A549 (cell line): ENCODE data around the gene MSN. TPM values are rescaled to one million over a fixed set of nuclear protein-coding genes. Genes with fewer than 3 reads are reported as not detected.

Experiments used
- ATAC-seq, 2 experiments: fragments of 200-7000 bp in 1 of 2; fragments of >200 bp in 1 of 2; cut with Nextera tagmentation in 1 of 2; cut with Tn5 transposase in 1 of 2; 3 replicates each; pipeline versions ENCODE4 v1.8.0 to v1.9.1; 2018 to 2020; ENCODE audit warnings: mild to moderate bottlenecking in 1 of 2, moderate library complexity in 1 of 2
- CTCF ChIA-PET: fragments of 300-600 bp; sonication (Branson Sonifier 250); formaldehyde crosslinking; extraction: SDS; loops from one replicate; lab custom pipeline; 2021; ENCODE audit warnings: antibody characterized with exemption, inconsistent platforms; lab: Yijun Ruan, JAX
- POLR2A ChIA-PET: fragments of 350-600 bp; formaldehyde crosslinking; extraction: SDS; loops from one replicate; lab custom pipeline; 2021; ENCODE audit warnings: antibody characterized with exemption, inconsistent platforms; lab: Yijun Ruan, JAX
- DNase-seq, 2 experiments: peaks; one replicate each; pipeline versions ENCODE4 v3.0.0 to v3.0.0-alpha.2; 2011 to 2016; ENCODE audit warnings: low read depth in 1 of 2, low spot score in 1 of 2
- FAIRE-seq: peaks from 2 replicates; lab custom pipeline; 2011; peaks lifted over from hg19 to GRCh38; lab: Jason Lieb, UNC
- H3K27ac ChIP-seq, 2 experiments: fragments of >200 bp; sonication (Bioruptor Twin); formaldehyde crosslinking; 3 replicates each; pipeline ENCODE4 v1.5.1; 2016 to 2017
- H3K4me1 ChIP-seq: fragments of >200 bp; sonication (Bioruptor Twin); formaldehyde crosslinking; 3 replicates; pipeline ENCODE4 v1.6.1; 2016
- H3K4me2 ChIP-seq: fragments of >200 bp; sonication (Bioruptor Twin); formaldehyde crosslinking; 3 replicates; pipeline ENCODE4 v1.6.1; 2016
- H3K4me3 ChIP-seq: fragments of >200 bp; sonication (Bioruptor Twin); formaldehyde crosslinking; 3 replicates; pipeline ENCODE4 v1.5.1; 2016
- H3K9me3 ChIP-seq: fragments of >200 bp; sonication (Bioruptor Twin); formaldehyde crosslinking; 3 replicates; pipeline ENCODE4 v1.6.1; 2016
- CEBPB ChIP-seq, 2 experiments: fragments of >200 bp in 1 of 2; sonication (Bioruptor Twin) in 1 of 2; formaldehyde crosslinking in 1 of 2; IDR thresholded peaks; 2 replicates each; pipeline ENCODE4 v1.6.1; 2012 to 2016
- CHD2 ChIP-seq: fragments of 150-350 bp; IDR thresholded peaks from 2 replicates; pipeline ENCODE4 v1.6.1; 2014; ENCODE audit warnings: low read length; ENCODE audit not compliant: partially characterized antibody
- FOSL2 ChIP-seq, 2 experiments: fragments of 450-650 bp in 1 of 2; fragments of >200 bp in 1 of 2; sonication (Bioruptor Twin) in 1 of 2; formaldehyde crosslinking; IDR thresholded peaks; 2 replicates each; pipeline versions ENCODE4 v1.5.0 to v1.6.1; 2016 to 2020; ENCODE audit warnings: mild to moderate bottlenecking in 1 of 2, moderate library complexity in 1 of 2
- GATA3 ChIP-seq: IDR thresholded peaks from 2 replicates; pipeline ENCODE4 v1.6.1; 2012; ENCODE audit warnings: borderline replicate concordance
- HEYL ChIP-seq: fragments of 250-450 bp; sonication (Bioruptor Pico); IDR thresholded peaks from 2 replicates; pipeline ENCODE4 v1.8.0; 2021; ENCODE audit warnings: mild to moderate bottlenecking, moderate library complexity
- JUN ChIP-seq, 2 experiments: fragments of >200 bp; sonication (Bioruptor Twin); formaldehyde crosslinking; IDR thresholded peaks; 2 replicates in 1 of 2; 3 replicates in 1 of 2; pipeline ENCODE4 v1.6.1; 2016 to 2017
- KDM1A ChIP-seq: fragments of 200-600 bp; sonication (generic); IDR thresholded peaks from 2 replicates; pipeline ENCODE4 v1.6.1; 2016; ENCODE audit warnings: low read depth, mild to moderate bottlenecking
- MAZ ChIP-seq: fragments of 150-350 bp; IDR thresholded peaks from 2 replicates; pipeline ENCODE4 v1.6.1; 2014; ENCODE audit warnings: antibody characterized with exemption, low read depth, low read length, borderline replicate concordance
- NR3C1 ChIP-seq: fragments of >200 bp; sonication (Bioruptor Twin); formaldehyde crosslinking; IDR thresholded peaks from 3 replicates; pipeline ENCODE4 v1.6.1; 2017
- PHF8 ChIP-seq: fragments of 200-600 bp; sonication (generic); IDR thresholded peaks from 2 replicates; pipeline ENCODE4 v1.6.1; 2016; ENCODE audit warnings: low read depth, mild to moderate bottlenecking, antibody characterized with exemption, moderate library complexity, borderline replicate concordance
- RAD21 ChIP-seq, 2 experiments: fragments of >200 bp in 1 of 2; sonication (Bioruptor Twin) in 1 of 2; formaldehyde crosslinking in 1 of 2; IDR thresholded peaks in 1 of 2; conservative IDR thresholded peaks in 1 of 2; 2 replicates in 1 of 2; 3 replicates in 1 of 2; pipeline ENCODE4 v1.6.1; 2012 to 2018; ENCODE audit warnings: inconsistent platforms in 1 of 2
- RNF2 ChIP-seq: fragments of 200-600 bp; sonication (generic); IDR thresholded peaks from 2 replicates; pipeline ENCODE4 v1.6.1; 2016; ENCODE audit warnings: low read depth, mild to moderate bottlenecking, antibody characterized with exemption, moderate library complexity, borderline replicate concordance
- ZNF302 ChIP-seq: fragments of 250-450 bp; sonication (Bioruptor Pico); IDR thresholded peaks from 2 replicates; pipeline ENCODE4 v1.9.0; 2021; ENCODE audit warnings: inconsistent platforms, mild to moderate bottlenecking, moderate library complexity
- WGBS: methylation state at CpG from one replicate; pipeline ENCODE4 v1.1.6; 2017; ENCODE audit errors: missing lambda C conversion rate; 5-methylcytosine and 5-hydroxymethylcytosine counted together
- polyA plus RNA-seq, 4 experiments: library from polyadenylated mRNA; depleted of rRNA in 3 of 4; stranded (reverse); fragments of >200 nt; fragmentation: RNase III in 1 of 4; extraction: RNeasy Plus Mini Kit Qiagen cat#74134 plus additional on column Dnase treatment in 1 of 4; gene quantifications; 2 replicates in 3 of 4; 3 replicates in 1 of 4; pipeline ENCODE4 v1.2.3, GENCODE V29; 2011 to 2017
- TF ChIP-seq, protein P1 (sequence below): fragments of >200 bp; sonication (Bioruptor Twin); formaldehyde crosslinking; IDR thresholded peaks from 2 replicates; pipeline ENCODE4 v1.6.1; 2016
- TF ChIP-seq, protein P2 (sequence below): fragments of 250-450 bp; sonication (Bioruptor Pico); IDR thresholded peaks from 2 replicates; pipeline ENCODE4 v1.5.0; 2020; ENCODE audit warnings: low read depth, mild to moderate bottlenecking, moderate library complexity
- TF ChIP-seq, protein P3 (sequence below): fragments of 200-600 bp; sonication (generic); IDR thresholded peaks from 2 replicates; pipeline ENCODE4 v1.6.1; 2016; ENCODE audit warnings: antibody characterized with exemption, mild to moderate bottlenecking, moderate library complexity
- TF ChIP-seq, protein P4 (sequence below): fragments of 150-350 bp; IDR thresholded peaks from 2 replicates; pipeline ENCODE4 v1.6.1; 2014; ENCODE audit warnings: low read depth, mild to moderate bottlenecking, low read length
- TF ChIP-seq, protein P5 (sequence below): IDR thresholded peaks from 2 replicates; pipeline ENCODE4 v1.6.1; 2012; ENCODE audit warnings: low read depth, borderline replicate concordance

The MSN gene
- polyA plus RNA-seq, 2 of the 4 experiments (the other 2 are of a cell fraction) = 269 to 285 TPM

DNA sequence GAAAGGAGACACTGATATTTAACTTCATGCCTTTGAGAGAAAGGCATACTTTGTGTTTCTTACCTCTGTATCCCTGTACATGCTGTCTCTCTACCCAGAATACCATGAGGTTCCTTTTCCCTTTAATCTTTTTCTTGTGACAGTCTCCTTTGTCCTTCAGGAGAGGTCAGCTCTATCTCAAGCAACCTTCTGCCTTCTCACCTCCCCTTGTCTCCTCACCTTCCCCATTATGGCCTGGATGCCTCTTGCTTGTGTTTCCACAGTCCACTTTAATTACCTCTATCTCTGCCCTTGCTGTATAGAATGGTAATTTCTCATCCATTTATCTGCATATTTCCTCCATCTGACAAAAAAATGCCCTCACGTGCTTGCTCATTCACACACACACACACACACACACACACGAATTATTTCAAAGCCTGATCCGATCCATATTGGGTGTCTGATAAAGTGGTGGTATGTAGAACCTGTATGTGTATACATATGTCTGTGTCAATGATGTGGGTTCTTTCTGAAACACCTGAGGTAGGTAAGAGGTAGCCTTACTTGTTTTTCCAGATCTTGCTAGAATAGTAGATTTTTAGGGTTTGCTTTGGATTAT is 28.5 kb downstream of the MSN start:
- TF ChIP-seq, protein P1, sequence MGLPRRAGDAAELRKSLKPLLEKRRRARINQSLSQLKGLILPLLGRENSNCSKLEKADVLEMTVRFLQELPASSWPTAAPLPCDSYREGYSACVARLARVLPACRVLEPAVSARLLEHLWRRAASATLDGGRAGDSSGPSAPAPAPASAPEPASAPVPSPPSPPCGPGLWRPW = no peak
- TF ChIP-seq CEBPB (IDR thresholded peaks at IDR 0.05) (no peak), RAD21 (conservative IDR thresholded peaks at IDR 0.05 in 1 of 2, IDR thresholded peaks at IDR 0.05 in 1 of 2) (no peak), FOSL2 (IDR thresholded peaks at IDR 0.05) (no peak), FOSL2 (CRISPR knock-in tag; IDR thresholded peaks at IDR 0.05) (no peak), HEYL (no peak), PHF8 (no peak), NR3C1 (no peak), ZNF302 (CRISPR knock-in tag) (no peak)
- TF ChIP-seq, protein P2, sequence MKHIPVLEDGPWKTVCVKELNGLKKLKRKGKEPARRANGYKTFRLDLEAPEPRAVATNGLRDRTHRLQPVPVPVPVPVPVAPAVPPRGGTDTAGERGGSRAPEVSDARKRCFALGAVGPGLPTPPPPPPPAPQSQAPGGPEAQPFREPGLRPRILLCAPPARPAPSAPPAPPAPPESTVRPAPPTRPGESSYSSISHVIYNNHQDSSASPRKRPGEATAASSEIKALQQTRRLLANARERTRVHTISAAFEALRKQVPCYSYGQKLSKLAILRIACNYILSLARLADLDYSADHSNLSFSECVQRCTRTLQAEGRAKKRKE (CRISPR knock-in tag) = no peak
- TF ChIP-seq, protein P3, sequence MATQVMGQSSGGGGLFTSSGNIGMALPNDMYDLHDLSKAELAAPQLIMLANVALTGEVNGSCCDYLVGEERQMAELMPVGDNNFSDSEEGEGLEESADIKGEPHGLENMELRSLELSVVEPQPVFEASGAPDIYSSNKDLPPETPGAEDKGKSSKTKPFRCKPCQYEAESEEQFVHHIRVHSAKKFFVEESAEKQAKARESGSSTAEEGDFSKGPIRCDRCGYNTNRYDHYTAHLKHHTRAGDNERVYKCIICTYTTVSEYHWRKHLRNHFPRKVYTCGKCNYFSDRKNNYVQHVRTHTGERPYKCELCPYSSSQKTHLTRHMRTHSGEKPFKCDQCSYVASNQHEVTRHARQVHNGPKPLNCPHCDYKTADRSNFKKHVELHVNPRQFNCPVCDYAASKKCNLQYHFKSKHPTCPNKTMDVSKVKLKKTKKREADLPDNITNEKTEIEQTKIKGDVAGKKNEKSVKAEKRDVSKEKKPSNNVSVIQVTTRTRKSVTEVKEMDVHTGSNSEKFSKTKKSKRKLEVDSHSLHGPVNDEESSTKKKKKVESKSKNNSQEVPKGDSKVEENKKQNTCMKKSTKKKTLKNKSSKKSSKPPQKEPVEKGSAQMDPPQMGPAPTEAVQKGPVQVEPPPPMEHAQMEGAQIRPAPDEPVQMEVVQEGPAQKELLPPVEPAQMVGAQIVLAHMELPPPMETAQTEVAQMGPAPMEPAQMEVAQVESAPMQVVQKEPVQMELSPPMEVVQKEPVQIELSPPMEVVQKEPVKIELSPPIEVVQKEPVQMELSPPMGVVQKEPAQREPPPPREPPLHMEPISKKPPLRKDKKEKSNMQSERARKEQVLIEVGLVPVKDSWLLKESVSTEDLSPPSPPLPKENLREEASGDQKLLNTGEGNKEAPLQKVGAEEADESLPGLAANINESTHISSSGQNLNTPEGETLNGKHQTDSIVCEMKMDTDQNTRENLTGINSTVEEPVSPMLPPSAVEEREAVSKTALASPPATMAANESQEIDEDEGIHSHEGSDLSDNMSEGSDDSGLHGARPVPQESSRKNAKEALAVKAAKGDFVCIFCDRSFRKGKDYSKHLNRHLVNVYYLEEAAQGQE = no peak
- TF ChIP-seq, all 56 proteins: peak for 0
- ChIA-PET CTCF (interaction anchor here (2.2 kb wide), 1 partner anchor 7 kb away, joined by 5 read pairs; no protein-coding TSS in a partner anchor), POLR2A (no interaction called here)
- no peak overlapping the region for H3K4me2 ChIP-seq
- ATAC-seq = no peak
- H3K9me3 ChIP-seq = no peaks in the 10 kb centered on the region
- DNase-seq = no peak
- 86% methylated on average over 3 of the region's 3 CpGs for WGBS
- peaks cover 43% of the 10 kb centered on the region for H3K4me1 ChIP-seq
- H3K4me3 ChIP-seq = no peak overlapping the region
- no peak for FAIRE-seq
- no peak overlapping the region for H3K27ac ChIP-seq

DNA sequence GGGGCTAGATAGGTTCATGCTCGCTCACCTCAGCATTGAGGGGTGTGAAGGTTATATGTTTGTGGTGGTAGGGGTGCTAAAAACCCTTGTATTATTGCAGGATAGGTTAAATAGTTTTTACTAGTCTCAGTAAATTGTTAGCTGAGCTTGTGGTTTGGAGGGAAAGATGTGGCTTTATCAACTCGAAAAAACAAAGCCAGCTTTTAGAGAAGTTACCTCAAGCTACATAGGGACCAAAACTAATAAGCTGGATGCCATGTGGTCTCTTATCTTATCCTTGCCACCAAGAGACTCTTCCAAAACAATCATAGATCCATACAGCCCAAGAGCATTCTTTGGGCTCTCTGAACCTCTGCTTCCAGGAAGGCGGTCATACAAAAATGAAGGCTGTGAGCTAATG is 29.2 kb downstream of the MSN start:
- Histone ChIP-seq H3K9me3 (no peaks in the 10 kb centered on the region), H3K4me1 (peaks cover 43% of the 10 kb centered on the region), H3K4me3 (no peak overlapping the region), H3K27ac (peak overlapping the region in 1 of 2 experiments; percentile 14; a peak in 1 of 6 replicates), H3K4me2 (no peak overlapping the region)
- CTCF ChIA-PET = no interaction called here
- POLR2A ChIA-PET = no interaction called here
- FAIRE-seq = no peak
- 82% methylated on average over 3 of the region's 3 CpGs for WGBS
- TF ChIP-seq, protein P4, sequence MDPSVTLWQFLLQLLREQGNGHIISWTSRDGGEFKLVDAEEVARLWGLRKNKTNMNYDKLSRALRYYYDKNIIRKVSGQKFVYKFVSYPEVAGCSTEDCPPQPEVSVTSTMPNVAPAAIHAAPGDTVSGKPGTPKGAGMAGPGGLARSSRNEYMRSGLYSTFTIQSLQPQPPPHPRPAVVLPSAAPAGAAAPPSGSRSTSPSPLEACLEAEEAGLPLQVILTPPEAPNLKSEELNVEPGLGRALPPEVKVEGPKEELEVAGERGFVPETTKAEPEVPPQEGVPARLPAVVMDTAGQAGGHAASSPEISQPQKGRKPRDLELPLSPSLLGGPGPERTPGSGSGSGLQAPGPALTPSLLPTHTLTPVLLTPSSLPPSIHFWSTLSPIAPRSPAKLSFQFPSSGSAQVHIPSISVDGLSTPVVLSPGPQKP = no peak
- TF ChIP-seq KDM1A = no peak
- no peak for TF ChIP-seq GATA3
- no peak for TF ChIP-seq JUN (IDR thresholded peaks at IDR 0.05)
- TF ChIP-seq, protein P5, sequence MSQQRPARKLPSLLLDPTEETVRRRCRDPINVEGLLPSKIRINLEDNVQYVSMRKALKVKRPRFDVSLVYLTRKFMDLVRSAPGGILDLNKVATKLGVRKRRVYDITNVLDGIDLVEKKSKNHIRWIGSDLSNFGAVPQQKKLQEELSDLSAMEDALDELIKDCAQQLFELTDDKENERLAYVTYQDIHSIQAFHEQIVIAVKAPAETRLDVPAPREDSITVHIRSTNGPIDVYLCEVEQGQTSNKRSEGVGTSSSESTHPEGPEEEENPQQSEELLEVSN = no peak
- TF ChIP-seq RAD21 (conservative IDR thresholded peaks at IDR 0.05 in 1 of 2, IDR thresholded peaks at IDR 0.05 in 1 of 2) = no peak
- no peak for TF ChIP-seq MAZ
- no peak for TF ChIP-seq CHD2
- TF ChIP-seq RNF2 = no peak
- DNase-seq = no peak
- no peak for ATAC-seq
